ENCODE data around the gene NDUFA9.

NDUFA9 gene

GRCh38 chr12:4648501-4649357 lies at the start of gene NDUFA9, which contains the start of gene AKAP3:
TSS of gene NDUFA9 (plus strand) at chr12:4649114. CDS start at chr12:4649127, 13 bp downstream.
TSS of gene AKAP3 (minus strand) at chr12:4649051. CDS start at chr12:4638196, 10,855 bp downstream.
- peak; percentile 45 for DNase-seq (ENCODE audit: low read depth)
- H3K4me3 ChIP-seq (ENCODE audit: low read depth, low read length) = peak within 1 kb of the TSS; percentile 77

GRCh38 chr12:4603421-4603820 lies 45.5 kb upstream of the NDUFA9 start:
- no peak overlapping the region for H3K4me3 ChIP-seq (ENCODE audit: low read depth, low read length)
- DNase-seq (ENCODE audit: low read depth) = no peak

GRCh38 chr12:4603946-4604345 lies 45.0 kb upstream of the NDUFA9 start:
- no peak for DNase-seq (ENCODE audit: low read depth)
- no peak overlapping the region for H3K4me3 ChIP-seq (ENCODE audit: low read depth, low read length)

GRCh38 chr12:4604684-4605193 lies 44.2 kb upstream of the NDUFA9 start:
- DNase-seq (ENCODE audit: low read depth) = peak; percentile 58
- peak overlapping the region; percentile 91 for H3K4me3 ChIP-seq (ENCODE audit: low read depth, low read length)

- H3K4me3 ChIP-seq (ENCODE audit: low read depth, low read length) = no peak overlapping the region
- no peak for DNase-seq (ENCODE audit: low read depth)
These were observed 41.9 kb upstream of the NDUFA9 start for GRCh38 chr12:4607056-4607455.

- no peak overlapping the region for H3K4me3 ChIP-seq (ENCODE audit: low read depth, low read length)
These were observed 39.8 kb upstream of the NDUFA9 start for GRCh38 chr12:4609071-4609470.

GRCh38 chr12:4610481-4610880 lies 38.4 kb upstream of the NDUFA9 start:
- no peak overlapping the region for H3K4me3 ChIP-seq (ENCODE audit: low read depth, low read length)
- DNase-seq (ENCODE audit: low read depth) = no peak

More at GRCh38 chr12:4609071-4609470, 39.8 kb upstream of the NDUFA9 start:
- no peak for DNase-seq (ENCODE audit: low read depth)

GRCh38 chr12:4615667-4616066 lies 33.2 kb upstream of the NDUFA9 start:
- no peak overlapping the region for H3K4me3 ChIP-seq (ENCODE audit: low read depth, low read length)
- DNase-seq (ENCODE audit: low read depth) = no peak

- DNase-seq (ENCODE audit: low read depth) = no peak
- no peak overlapping the region for H3K4me3 ChIP-seq (ENCODE audit: low read depth, low read length)
These were observed 27.4 kb upstream of the NDUFA9 start for GRCh38 chr12:4621511-4621910.

- H3K4me3 ChIP-seq (ENCODE audit: low read depth, low read length) = no peak overlapping the region
- no peak for DNase-seq (ENCODE audit: low read depth)
These were observed 22.4 kb upstream of the NDUFA9 start for GRCh38 chr12:4626543-4626942.

GRCh38 chr12:4628406-4628805 lies 20.5 kb upstream of the NDUFA9 start:
- no peak overlapping the region for H3K4me3 ChIP-seq (ENCODE audit: low read depth, low read length)
- DNase-seq (ENCODE audit: low read depth) = no peak

GRCh38 chr12:4630262-4630661 lies 18.7 kb upstream of the NDUFA9 start:
- DNase-seq (ENCODE audit: low read depth) = no peak
- no peak overlapping the region for H3K4me3 ChIP-seq (ENCODE audit: low read depth, low read length)

- no peak overlapping the region for H3K4me3 ChIP-seq (ENCODE audit: low read depth, low read length)
- no peak for DNase-seq (ENCODE audit: low read depth)
These were observed 5.2 kb upstream of the NDUFA9 start for GRCh38 chr12:4643747-4644146.

- DNase-seq (ENCODE audit: low read depth) = no peak
- no peak overlapping the region for H3K4me3 ChIP-seq (ENCODE audit: low read depth, low read length)
These were observed 3.9 kb upstream of the NDUFA9 start for GRCh38 chr12:4645023-4645422.

- DNase-seq (ENCODE audit: low read depth) = no peak
- peak overlapping the region; percentile 77 for H3K4me3 ChIP-seq (ENCODE audit: low read depth, low read length)
These were observed 812 bp upstream of the NDUFA9 start for GRCh38 chr12:4648104-4648500.

- H3K4me3 ChIP-seq (ENCODE audit: low read depth, low read length) = peak overlapping the region; percentile 77
- DNase-seq (ENCODE audit: low read depth) = no peak
These were observed 396 bp downstream of the NDUFA9 start for GRCh38 chr12:4649358-4649661.

GRCh38 chr12:4653257-4653656 lies 4.3 kb downstream of the NDUFA9 start:
- no peak for DNase-seq (ENCODE audit: low read depth)
- H3K4me3 ChIP-seq (ENCODE audit: low read depth, low read length) = no peak overlapping the region

GRCh38 chr12:4653691-4654090 lies 4.8 kb downstream of the NDUFA9 start:
- H3K4me3 ChIP-seq (ENCODE audit: low read depth, low read length) = no peak overlapping the region
- no peak for DNase-seq (ENCODE audit: low read depth)

GRCh38 chr12:4663971-4664505 lies 15.1 kb downstream of the NDUFA9 start:
- H3K4me3 ChIP-seq (ENCODE audit: low read depth, low read length) = no peak overlapping the region
- DNase-seq (ENCODE audit: low read depth) = peak; percentile 73

- no peak overlapping the region for H3K4me3 ChIP-seq (ENCODE audit: low read depth, low read length)
- no peak for DNase-seq (ENCODE audit: low read depth)
These were observed 16.3 kb downstream of the NDUFA9 start for GRCh38 chr12:4665236-4665635.

- no peak for DNase-seq (ENCODE audit: low read depth)
- H3K4me3 ChIP-seq (ENCODE audit: low read depth, low read length) = no peak overlapping the region
These were observed 30.8 kb downstream of the NDUFA9 start for GRCh38 chr12:4679711-4680110.
